GM23338 (cell line): ENCODE data around the gene ZNF512. TPM values are rescaled to one million over a fixed set of nuclear protein-coding genes. Genes with fewer than 3 reads are reported as not detected.
A peak's percentile ranks its signal among the peaks of the same experiment; 100 is the strongest.

ENCODE experiments used
- ATAC-seq: fragments of 200-7000 bp; cut with Tn5 transposase; 3 replicates; pipeline ENCODE4 v1.9.1; 2020
- DNase-seq: peaks from one replicate; pipeline ENCODE4 v3.0.0-alpha.2; 2015; ENCODE audit warnings: low spot score
- H2AFZ ChIP-seq: fragments of 200-600 bp; sonication (generic); 2 replicates; pipeline ENCODE4 v1.8.0; 2016; ENCODE audit warnings: antibody characterized with exemption, mild to moderate bottlenecking, moderate library complexity
- H3F3A ChIP-seq: fragments of 200-600 bp; sonication (generic); replicated peaks from 2 replicates; pipeline ENCODE4 v1.8.0; 2017; ENCODE audit warnings: antibody characterized with exemption, mixed run types, low read depth
- H3K27ac ChIP-seq: fragments of 200-600 bp; sonication (generic); 2 replicates; pipeline ENCODE4 v1.6.1; 2016; ENCODE audit warnings: low read depth
- H3K27me3 ChIP-seq: fragments of 200-600 bp; sonication (generic); 2 replicates; pipeline ENCODE4 v1.8.0; 2016; ENCODE audit warnings: mild to moderate bottlenecking, mixed run types, moderate library complexity; ENCODE audit not compliant: insufficient read depth
- H3K36me3 ChIP-seq: fragments of 200-600 bp; sonication (generic); 2 replicates; pipeline ENCODE4 v1.8.0; 2016; ENCODE audit warnings: mild to moderate bottlenecking; ENCODE audit not compliant: insufficient read depth
- H3K4me1 ChIP-seq: fragments of 200-600 bp; sonication (generic); 2 replicates; pipeline ENCODE4 v1.8.0; 2016; ENCODE audit warnings: mild to moderate bottlenecking, moderate library complexity; ENCODE audit not compliant: insufficient read depth
- H3K4me2 ChIP-seq: fragments of 200-600 bp; sonication (generic); 2 replicates; pipeline ENCODE4 v1.7.1; 2017; ENCODE audit warnings: mixed run types
- H3K4me3 ChIP-seq: fragments of 200-600 bp; sonication (generic); 2 replicates; pipeline ENCODE4 v1.6.1; 2016; ENCODE audit warnings: mixed run types
- H3K79me2 ChIP-seq: fragments of 200-600 bp; sonication (generic); replicated peaks from 2 replicates; pipeline ENCODE4 v1.8.0; 2017; ENCODE audit warnings: mild to moderate bottlenecking; ENCODE audit not compliant: insufficient read depth
- H3K9me2 ChIP-seq: fragments of 200-600 bp; sonication (generic); 2 replicates; pipeline ENCODE4 v1.8.0; 2017; ENCODE audit not compliant: insufficient read depth
- H4K20me1 ChIP-seq: fragments of 200-600 bp; sonication (generic); replicated peaks from 2 replicates; pipeline ENCODE4 v1.8.0; 2017; ENCODE audit warnings: mild to moderate bottlenecking; ENCODE audit not compliant: insufficient read depth
- H3K27ac Mint-ChIP-seq: 2 replicates; pipeline ENCODE4 v1.8.0; 2020; ENCODE audit warnings: inconsistent platforms, mild to moderate bottlenecking, moderate library complexity, mixed read lengths
- H3K27me3 Mint-ChIP-seq: 3 replicates; pipeline ENCODE4 v1.8.0; 2022; ENCODE audit warnings: low read depth, mild to moderate bottlenecking, moderate library complexity, mixed read lengths, inconsistent platforms; ENCODE audit not compliant: insufficient read depth, poor library complexity
- H3K36me3 Mint-ChIP-seq: 3 replicates; pipeline ENCODE4 v1.8.0; 2021; ENCODE audit warnings: low read depth, mild to moderate bottlenecking, inconsistent platforms, moderate library complexity, mixed read lengths
- H3K4me1 Mint-ChIP-seq: 3 replicates; pipeline ENCODE4 v1.8.0; 2020; ENCODE audit warnings: mild to moderate bottlenecking, inconsistent platforms, mixed read lengths
- H3K4me3 Mint-ChIP-seq: 3 replicates; pipeline ENCODE4 v1.8.0; 2021; ENCODE audit warnings: moderate library complexity, mild to moderate bottlenecking, inconsistent platforms, mixed read lengths
- H3K9me3 Mint-ChIP-seq: 3 replicates; pipeline ENCODE4 v1.8.0; 2020; ENCODE audit warnings: moderate library complexity, mild to moderate bottlenecking, inconsistent platforms, mixed read lengths
- CTCF ChIP-seq, 2 experiments: fragments of 200-600 bp in 1 of 2; sonication (generic) in 1 of 2; conservative IDR thresholded peaks; 2 replicates each; pipeline versions ENCODE4 v1.5.1 to v1.6.1; 2016 to 2017; ENCODE audit warnings: antibody characterized with exemption in 2 of 2, low read depth in 2 of 2, mild to moderate bottlenecking in 2 of 2, moderate library complexity in 1 of 2
- EZH2phosphoT487 ChIP-seq: fragments of 200-600 bp; sonication (generic); IDR thresholded peaks from one replicate; pipeline ENCODE4 v1.8.1; 2018; ENCODE audit warnings: antibody characterized with exemption; ENCODE audit not compliant: unreplicated experiment
- NANOG ChIP-seq: IDR thresholded peaks from 2 replicates; pipeline ENCODE4 v1.6.1; 2016; ENCODE audit warnings: antibody characterized with exemption, borderline replicate concordance
- POLR2AphosphoS5 ChIP-seq: IDR thresholded peaks from 2 replicates; pipeline ENCODE4 v1.6.1; 2016; ENCODE audit warnings: antibody characterized with exemption, low read depth
- STAT1 ChIP-seq: IDR thresholded peaks from one replicate; pipeline ENCODE4 v1.6.1; 2016; ENCODE audit warnings: antibody characterized with exemption; ENCODE audit not compliant: unreplicated experiment
- ZNF462 ChIP-seq: fragments of 250-450 bp; sonication (Bioruptor Pico); IDR thresholded peaks from 2 replicates; pipeline ENCODE4 v1.5.0; 2020; ENCODE audit warnings: mild to moderate bottlenecking, moderate library complexity
- polyA plus RNA-seq: library from polyadenylated mRNA; unstranded; fragments of >200 nt; fragmentation: Nextera tagmentation; extraction: Ambion mirVana; gene quantifications from 2 replicates; pipeline ENCODE4 v1.2.1, GENCODE V29; 2016
- total RNA-seq: library from RNA; depleted of rRNA; stranded (reverse); fragments of >200 nt; shearing (Covaris generic); gene quantifications from 2 replicates; pipeline ENCODE4 v1.2.3, GENCODE V29; 2014

ZNF512 gene
- total and polyA plus RNA-seq, 2 experiments from 2014 or later: 26.0 to 38.4 TPM

GRCh38 chr2:27581417-27582128 is 1.3 kb upstream of the ZNF512 start (continued):
- no peak for TF ChIP-seq ZNF462 (CRISPR knock-in tag)

- Histone ChIP-seq H2AFZ (peak overlapping the region; percentile 93), H3K4me3 (peak overlapping the region; percentile 93), H4K20me1 (peaks cover 21% of the 10 kb centered on the region), H3K79me2 (peaks cover 42% of the 10 kb centered on the region), H3K36me3 (no peaks in the 10 kb centered on the region), H3K9me2 (peaks cover 8% of the 10 kb centered on the region; the same call in 1 of the 2 replicates), H3K27me3 (no peaks in the 10 kb centered on the region), H3K4me2 (peak overlapping the region; percentile 77), H3K27ac (peak overlapping the region; percentile 68; the same call in 1 of the 2 replicates), H3F3A (no peaks in the 10 kb centered on the region), H3K4me1 (peaks cover 7% of the 10 kb centered on the region; the same call in 1 of the 2 replicates)
- H3K36me3 Mint-ChIP-seq: no peaks in the 10 kb centered on the region; the same call in 1 of the 3 replicates
- DNase-seq (peak; percentile 24), ATAC-seq (peak; percentile 16)
- peak overlapping the region; percentile 88; the same call in 1 of the 2 replicates for H3K27ac Mint-ChIP-seq
- H3K4me1 Mint-ChIP-seq: peaks cover 16% of the 10 kb centered on the region
- peaks cover 27% of the 10 kb centered on the region for H3K9me3 Mint-ChIP-seq
- peaks cover 19% of the 10 kb centered on the region for H3K27me3 Mint-ChIP-seq
- peak overlapping the region; percentile 95 for H3K4me3 Mint-ChIP-seq
- no peak for TF ChIP-seq EZH2phosphoT487
- TF ChIP-seq ZNF462 (CRISPR knock-in tag): no peak
- TF ChIP-seq POLR2AphosphoS5: no peak
- TF ChIP-seq CTCF (conservative IDR thresholded peaks at IDR 0.05; ENCODE audit: low read depth in 2 of 2): no peak
- no peak for TF ChIP-seq STAT1
- no peak for TF ChIP-seq NANOG
These were observed 630 bp upstream of the ZNF512 start for GRCh38 chr2:27582129-27582694.
